PC-3 (cell line): ENCODE measurements around the gene EXOC6B.

Experiments used
- CTCF ChIP-seq: fragments of 300-600 bp; sonication (generic); conservative IDR thresholded peaks from 2 replicates; pipeline ENCODE4 v1.5.1; 2017; ENCODE audit warnings: antibody characterized with exemption, low read depth, mild to moderate bottlenecking, low read length
- EZH2 ChIP-seq: fragments of 300-600 bp; sonication (generic); IDR thresholded peaks from one replicate; pipeline ENCODE4 v1.6.1; 2017; ENCODE audit warnings: antibody characterized with exemption, mild to moderate bottlenecking, low read length; ENCODE audit not compliant: unreplicated experiment
- EZH2phosphoT487 ChIP-seq: fragments of 300-600 bp; sonication (generic); IDR thresholded peaks from 2 replicates; pipeline ENCODE4 v1.6.1; 2018; ENCODE audit warnings: mild to moderate bottlenecking, antibody characterized with exemption, low read length, borderline replicate concordance

GRCh38 chr2:72457801-72458516, 367.9 kb downstream of the EXOC6B start:
- TF ChIP-seq CTCF (no peak), EZH2 (no peak), EZH2phosphoT487 (no peak)
